ENCODE measurements around the gene FCRL1. TPM values are rescaled to one million over a fixed set of nuclear protein-coding genes. Genes with fewer than 3 reads are reported as not detected.

Gene FCRL1
- total and polyA plus RNA-seq, 7 donors = 0.03 to 0.40 TPM; not detected in 5

- no peak overlapping the region for H3K27ac ChIP-seq
- TF ChIP-seq CTCF (IDR thresholded peaks at IDR 0.05) = no peak
- no peaks in the 10 kb centered on the region for H3K9me3 ChIP-seq
- no peaks in the 10 kb centered on the region for H3K36me3 ChIP-seq (ENCODE audit: insufficient read depth in 1 of 2, low read depth in 1 of 2)
- WGBS, 3 donors = 60 to 67% (median 66%) methylated on average over 4 of the region's 4 CpGs
- no peaks in the 10 kb centered on the region for H3K27me3 ChIP-seq (ENCODE audit: insufficient read depth in 3 of 3, low read length in 2 of 3)
- ATAC-seq (no peak), DNase-seq (no peak)
- H3K4me1 ChIP-seq = no peaks in the 10 kb centered on the region
- no peak overlapping the region for H3K4me3 ChIP-seq
- intact Hi-C loops (cut with DNase I) = no loop called here
Observed at GRCh38 chr1:157775101-157775870, 44.6 kb downstream of the FCRL1 start.

- Histone ChIP-seq H3K27ac (no peak overlapping the region), H3K4me3 (no peak overlapping the region), H3K36me3 (ENCODE audit: insufficient read depth in 1 of 2, low read depth in 1 of 2) (no peaks in the 10 kb centered on the region), H3K27me3 (ENCODE audit: insufficient read depth in 3 of 3, low read length in 2 of 3) (no peaks in the 10 kb centered on the region), H3K4me1 (no peaks in the 10 kb centered on the region), H3K9me3 (no peaks in the 10 kb centered on the region)
- TF ChIP-seq CTCF (IDR thresholded peaks at IDR 0.05) = no peak
- no peak for ATAC-seq
- 58 to 68% (median 58%) methylated on average over 2 of the region's 2 CpGs for WGBS, 3 donors
- intact Hi-C loops (cut with DNase I) = no loop called here
- DNase-seq = no peak
Observed at GRCh38 chr1:157774412-157774811, 45.5 kb downstream of the FCRL1 start.

GRCh38 chr1:157773493-157774350, 46.2 kb downstream of the FCRL1 start:
- H3K9me3 ChIP-seq = no peaks in the 10 kb centered on the region
- no peak for TF ChIP-seq CTCF (IDR thresholded peaks at IDR 0.05)
- ATAC-seq = no peak
- H3K27ac ChIP-seq = no peak overlapping the region
- DNase-seq = no peak
- H3K36me3 ChIP-seq (ENCODE audit: insufficient read depth in 1 of 2, low read depth in 1 of 2) = no peaks in the 10 kb centered on the region
- no peaks in the 10 kb centered on the region for H3K4me1 ChIP-seq
- WGBS, 3 donors = 30 to 45% (median 35%) methylated on average over 1 of the region's 1 CpG
- H3K4me3 ChIP-seq = no peak overlapping the region
- H3K27me3 ChIP-seq (ENCODE audit: insufficient read depth in 3 of 3, low read length in 2 of 3) = no peaks in the 10 kb centered on the region
- intact Hi-C loops (cut with DNase I) = no loop called here

- no peaks in the 10 kb centered on the region for H3K4me1 ChIP-seq
- ATAC-seq (no peak), DNase-seq (no peak)
- H3K9me3 ChIP-seq = no peaks in the 10 kb centered on the region
- H3K27ac ChIP-seq = no peak overlapping the region
- no peak overlapping the region for H3K4me3 ChIP-seq
- H3K36me3 ChIP-seq (ENCODE audit: insufficient read depth in 1 of 2, low read depth in 1 of 2) = no peaks in the 10 kb centered on the region
- intact Hi-C loops (cut with DNase I) = no loop called here
- no peak for TF ChIP-seq CTCF (IDR thresholded peaks at IDR 0.05)
- H3K27me3 ChIP-seq (ENCODE audit: insufficient read depth in 3 of 3, low read length in 2 of 3) = no peaks in the 10 kb centered on the region
- 63 to 70% (median 65%) methylated on average over 8 of the region's 8 CpGs for WGBS, 3 donors
Observed at GRCh38 chr1:157771661-157772425, 48.1 kb downstream of the FCRL1 start.

Data from psoas muscle (tissue), 8 donors.